Activated gamma-delta T cell treated with anti-CD3 and anti-CD28 coated beads, Interleukin-2, amount 50 U/mL, for 16 hours (primary cell): Measurements from ENCODE around the gene LRRC2.
"Not testable (repeated sequence)": the region's sequence is repeated elsewhere in the genome, so short reads cannot be mapped to it uniquely, and the experiment has no call there.

ENCODE experiments used
- DNase-seq: peaks from one replicate; pipeline ENCODE4 v3.0.0-alpha.2; 2020; ENCODE audit warnings: low read depth

LRRC2 gene

DNA sequence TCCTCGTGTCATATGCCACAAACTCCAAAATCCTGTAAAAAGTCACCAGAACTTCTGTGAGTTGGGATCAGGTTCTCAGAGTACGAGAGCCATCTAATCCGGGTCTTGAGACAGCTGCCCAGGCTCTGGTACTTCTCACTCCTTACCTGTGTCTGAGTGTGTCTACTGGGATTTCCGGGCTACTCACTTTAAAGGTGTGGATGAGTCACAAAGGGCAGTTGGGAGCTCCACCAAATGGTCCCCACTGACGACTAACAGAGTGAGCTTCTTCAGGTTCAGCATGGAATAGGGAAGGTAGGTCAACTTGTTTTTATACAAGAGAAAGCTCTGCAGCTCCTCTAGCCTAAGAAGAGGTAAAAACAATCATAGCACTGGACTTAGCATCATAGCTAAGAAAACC, 38.9 kb downstream of the LRRC2 start:
- DNase-seq, result no peak

DNA sequence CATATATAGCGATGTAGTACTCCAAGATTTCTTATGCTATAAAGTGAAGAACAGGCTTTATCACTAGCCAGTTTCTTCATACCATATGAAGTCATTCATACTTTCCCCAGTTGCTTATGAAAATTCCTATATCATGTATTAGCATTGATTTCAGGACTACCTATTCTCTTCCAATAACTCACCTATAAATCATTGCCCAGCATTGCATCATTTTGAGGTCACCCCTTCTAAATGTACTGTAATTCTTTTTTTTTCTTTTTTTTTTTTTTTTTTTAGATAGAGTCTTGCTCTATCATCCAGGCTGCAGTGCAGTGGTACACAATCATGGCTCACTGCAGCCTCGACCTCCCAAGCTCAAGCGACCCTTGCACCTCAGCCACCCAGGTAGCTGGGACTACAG, 41.3 kb downstream of the LRRC2 start:
- DNase-seq, result no peak

- DNase-seq, result no peak
Measured at GRCh38 chr3:46524008-46524407, 42.1 kb downstream of the LRRC2 start.

GRCh38 chr3:46523556-46523955, 42.5 kb downstream of the LRRC2 start:
- DNase-seq, result no peak

GRCh38 chr3:46522201-46522600, 43.9 kb downstream of the LRRC2 start:
- DNase-seq, result not testable (repeated sequence)

GRCh38 chr3:46521096-46521495, 45.0 kb downstream of the LRRC2 start:
- DNase-seq, result no peak

- DNase-seq, result no peak
Measured at GRCh38 chr3:46520531-46520930, 45.6 kb downstream of the LRRC2 start.

- no peak for DNase-seq
Measured at GRCh38 chr3:46519952-46520351, 46.1 kb downstream of the LRRC2 start.

DNA sequence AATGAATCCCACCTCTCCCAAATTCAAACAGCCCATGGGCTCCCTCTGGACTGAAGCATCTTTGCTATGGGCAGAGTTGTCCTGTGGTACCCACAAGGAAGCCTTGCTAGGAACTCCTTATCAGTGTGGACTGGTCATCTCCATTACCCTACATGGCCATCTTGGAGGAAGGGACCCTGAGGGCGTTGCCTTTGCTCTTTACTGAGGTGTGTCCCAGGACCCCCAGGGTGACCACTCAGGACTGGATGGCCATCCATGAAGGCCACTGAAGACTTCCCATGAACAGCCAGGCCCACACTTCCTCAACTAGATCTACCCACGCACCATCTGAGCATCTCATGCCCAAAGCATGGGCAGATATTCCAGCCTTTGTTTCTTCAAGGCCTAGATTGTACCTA, 48.3 kb downstream of the LRRC2 start:
- DNase-seq, result no peak

DNA sequence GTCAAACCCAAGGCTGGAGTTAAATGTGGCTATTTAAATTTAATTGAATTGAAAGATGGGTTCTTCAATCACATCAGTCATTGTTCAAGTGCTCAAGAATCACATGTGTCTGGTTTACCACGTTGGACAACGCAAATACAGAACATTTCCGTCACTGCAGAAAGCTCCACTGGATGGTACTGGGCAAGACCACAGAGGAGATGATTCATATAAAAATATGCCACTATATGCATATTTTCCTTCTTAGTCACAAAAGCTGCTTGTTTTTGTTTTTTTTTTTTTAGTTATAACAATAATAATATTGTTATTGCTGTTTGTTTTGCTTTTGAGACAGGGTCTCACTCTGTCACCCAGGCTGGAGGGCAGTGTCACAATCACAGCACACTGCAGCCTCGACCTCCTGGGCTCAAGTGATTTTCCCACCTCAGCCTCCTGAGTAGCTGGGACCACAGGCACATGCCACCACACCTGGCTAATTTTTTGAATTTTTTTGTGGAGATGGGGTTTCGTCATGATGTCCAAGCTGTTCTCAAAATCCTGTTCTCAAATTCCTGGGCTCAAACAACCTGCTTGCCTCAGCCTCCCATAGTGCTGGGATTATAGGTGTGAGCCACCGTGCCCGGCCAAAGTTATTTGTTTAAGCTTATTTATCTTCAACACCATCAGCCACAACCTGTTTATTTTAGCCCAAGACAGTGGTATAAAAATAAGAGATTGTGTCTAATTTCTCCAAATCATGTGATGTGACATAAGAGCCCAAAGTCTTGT, 48.9 kb downstream of the LRRC2 start:
- no peak for DNase-seq

GRCh38 chr3:46516521-46516920, 49.6 kb downstream of the LRRC2 start:
- DNase-seq, result no peak

- DNase-seq, result no peak
Measured at GRCh38 chr3:46512191-46512749, 53.8 kb downstream of the LRRC2 start.

DNA sequence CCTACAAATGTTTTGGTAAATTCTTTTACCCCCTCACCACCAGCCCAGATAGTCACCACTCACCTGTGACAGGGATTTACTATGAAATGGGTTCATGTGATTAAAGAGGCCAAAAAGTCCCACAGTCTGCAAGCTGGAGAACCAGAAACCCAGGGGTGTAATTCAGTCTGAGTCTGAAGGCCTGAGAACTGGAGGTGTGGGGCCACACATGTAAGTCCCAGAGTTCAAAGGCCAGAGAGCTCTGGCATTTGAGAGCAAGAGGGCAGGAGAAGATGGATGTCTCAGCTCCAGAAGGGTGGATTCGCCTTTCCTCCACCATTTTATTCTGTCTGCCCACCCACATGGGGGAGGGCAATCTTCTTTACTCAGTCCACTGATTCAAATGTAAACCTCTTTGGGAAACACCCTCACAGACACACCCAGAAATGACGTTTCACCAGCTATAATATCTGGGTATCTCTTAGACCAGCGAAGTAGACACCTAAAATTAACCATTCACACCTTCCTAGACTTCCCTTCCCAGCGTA, 56.4 kb downstream of the LRRC2 start:
- no peak for DNase-seq

- no peak for DNase-seq
Measured at GRCh38 chr3:46508850-46509591, 57.1 kb downstream of the LRRC2 start.

DNA sequence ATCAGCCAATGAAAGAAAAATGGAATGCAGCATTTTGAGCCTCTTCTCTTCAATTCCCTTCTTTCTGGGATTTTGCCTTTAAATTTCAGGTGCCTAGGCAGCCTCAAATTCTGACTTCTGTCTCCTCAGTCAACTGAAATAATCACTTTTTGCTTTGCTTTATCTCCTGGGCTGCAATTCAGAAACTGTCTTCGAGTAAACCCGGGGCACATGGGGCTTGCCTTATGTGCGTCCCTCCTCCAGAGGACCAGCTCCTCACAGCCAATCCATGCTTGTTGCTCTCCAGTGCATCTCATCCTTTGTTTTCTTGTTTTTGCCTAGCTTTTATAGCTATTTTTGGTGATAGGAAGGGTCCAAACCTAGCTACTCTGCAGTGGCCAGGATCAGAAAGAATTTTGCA, 59.6 kb downstream of the LRRC2 start:
- no peak for DNase-seq

- DNase-seq, result no peak
Measured at GRCh38 chr3:46505953-46506352, 60.1 kb downstream of the LRRC2 start.

DNA sequence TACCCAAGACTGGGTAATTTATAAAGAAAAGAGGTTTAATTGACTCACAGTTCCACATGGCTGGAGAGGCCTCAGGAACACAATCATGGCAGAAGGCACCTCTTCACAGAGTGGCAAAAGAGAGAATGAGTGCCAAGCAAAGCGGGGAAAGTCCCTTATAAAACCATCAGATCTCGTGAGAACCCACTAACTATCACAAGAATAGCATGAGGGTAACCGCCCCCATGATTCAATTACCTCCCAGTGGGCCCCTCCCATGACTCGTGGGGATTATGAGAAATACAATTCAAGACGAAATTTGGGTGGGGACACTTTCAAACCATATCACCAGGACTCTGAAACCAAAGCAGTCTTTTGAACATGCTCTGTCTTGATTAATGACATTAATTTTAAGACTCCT, 61.3 kb downstream of the LRRC2 start:
- DNase-seq, result no peak

GRCh38 chr3:46503200-46503874, 62.8 kb downstream of the LRRC2 start:
- DNase-seq, result no peak

- no peak for DNase-seq
Measured at GRCh38 chr3:46501702-46502101, 64.4 kb downstream of the LRRC2 start.

GRCh38 chr3:46500656-46501635, 65.2 kb downstream of the LRRC2 start:
- DNase-seq, result no peak

- DNase-seq, result no peak
Measured at GRCh38 chr3:46498916-46499519, 67.1 kb downstream of the LRRC2 start.
